NT2/D1 (cell line): ENCODE data around the gene ZC3H13.

Source experiments
- SUZ12 ChIP-seq: IDR thresholded peaks from 2 replicates; pipeline ENCODE4 v1.6.1; 2011; ENCODE audit not compliant: insufficient read length, insufficient read depth; ENCODE audit errors: extremely low read depth
- YY1 ChIP-seq: IDR thresholded peaks from 2 replicates; pipeline ENCODE4 v1.6.1; 2011; ENCODE audit not compliant: insufficient read length, insufficient read depth
- ZNF274 ChIP-seq: IDR thresholded peaks from 2 replicates; pipeline ENCODE4 v1.6.1; 2011; ENCODE audit warnings: mild to moderate bottlenecking, low read depth, low read length

DNA sequence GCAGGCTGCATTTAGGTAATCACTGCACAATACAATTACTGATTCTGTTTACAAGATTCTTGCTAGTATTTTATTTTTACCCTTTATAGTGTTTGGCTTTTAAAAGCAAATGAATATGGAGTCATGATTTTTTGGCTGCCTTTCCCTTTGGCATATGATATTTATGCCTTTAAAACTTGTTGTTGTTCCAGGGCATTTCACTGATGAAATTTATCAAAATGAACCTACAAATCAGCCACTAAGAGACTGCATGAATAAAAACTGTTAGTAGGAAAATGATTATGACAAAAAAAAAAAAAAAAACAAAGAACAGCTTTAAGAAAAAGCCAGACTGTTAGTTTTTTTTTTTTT lies 49.7 kb upstream of the ZC3H13 start:
- no peak for TF ChIP-seq SUZ12
- TF ChIP-seq ZNF274, result no peak
- no peak for TF ChIP-seq YY1
